Stimulated activated CD4-positive, alpha-beta T cell treated with anti-CD3 and anti-CD28 coated beads, Interleukin-2, amount 100 ng/mL, for 24 hours (primary cell): Measurements from ENCODE around the gene STAT5A.
"Not testable (repeated sequence)": the region's sequence is repeated elsewhere in the genome, so short reads cannot be mapped to it uniquely, and the experiment has no call there.

Experiments used
- DNase-seq, 2 donors: peaks; one replicate each; pipeline ENCODE4 v3.0.0-alpha.2; 2020

Gene STAT5A

GRCh38 chr17:42287977-42288802, at the start of gene STAT5A:
TSS of gene STAT5A (plus strand) at chr17:42288498. CDS start at chr17:42289412, 914 bp downstream.
- peak; percentile 75 to 78 for DNase-seq

- not testable (repeated sequence) for DNase-seq
Measured at GRCh38 chr17:42239576-42239975, 48.7 kb upstream of the STAT5A start.

GRCh38 chr17:42240201-42240600, 48.1 kb upstream of the STAT5A start:
- DNase-seq: no peak

GRCh38 chr17:42240863-42241262, 47.4 kb upstream of the STAT5A start:
- DNase-seq: not testable (repeated sequence)

- no peak for DNase-seq
Measured at GRCh38 chr17:42241871-42242270, 46.4 kb upstream of the STAT5A start.

GRCh38 chr17:42243493-42243982, 44.8 kb upstream of the STAT5A start:
- no peak for DNase-seq

- DNase-seq: not testable (repeated sequence)
Measured at GRCh38 chr17:42244116-42244515, 44.2 kb upstream of the STAT5A start.

- DNase-seq: not testable (repeated sequence)
Measured at GRCh38 chr17:42245183-42245582, 43.1 kb upstream of the STAT5A start.

GRCh38 chr17:42246515-42246914, 41.8 kb upstream of the STAT5A start:
- DNase-seq: no peak

GRCh38 chr17:42247734-42248133, 40.6 kb upstream of the STAT5A start:
- DNase-seq: no peak

- DNase-seq: peak; percentile 59 to 73
Measured at GRCh38 chr17:42248351-42249179, 39.7 kb upstream of the STAT5A start.

- DNase-seq: peak; percentile 31 to 42
Measured at GRCh38 chr17:42249681-42250446, 38.4 kb upstream of the STAT5A start.

- no peak for DNase-seq
Measured at GRCh38 chr17:42251115-42251514, 37.2 kb upstream of the STAT5A start.

GRCh38 chr17:42252597-42253550, 35.4 kb upstream of the STAT5A start:
- no peak for DNase-seq

GRCh38 chr17:42253578-42253977, 34.7 kb upstream of the STAT5A start:
- no peak for DNase-seq

- DNase-seq: no peak
Measured at GRCh38 chr17:42255445-42255844, 32.9 kb upstream of the STAT5A start.

- DNase-seq: no peak
Measured at GRCh38 chr17:42260318-42260717, 28.0 kb upstream of the STAT5A start.

- not testable (repeated sequence) for DNase-seq
Measured at GRCh38 chr17:42264366-42264765, 23.9 kb upstream of the STAT5A start.

- no peak for DNase-seq
Measured at GRCh38 chr17:42266462-42266861, 21.8 kb upstream of the STAT5A start.

GRCh38 chr17:42266918-42267766, 21.2 kb upstream of the STAT5A start:
- peak in 1 of 2 donors; percentile 51 for DNase-seq

- DNase-seq: no peak
Measured at GRCh38 chr17:42268236-42268635, 20.1 kb upstream of the STAT5A start.
